Measurements from ENCODE around the gene MAP4K2. TPM values are rescaled to one million over a fixed set of nuclear protein-coding genes. Genes with fewer than 3 reads are reported as not detected.

The MAP4K2 gene
- total RNA-seq, 2 experiments from 2014 or later: 83.3 to 85.8 TPM

GRCh38 chr11:64804346-64805210, 1.6 kb upstream of the MAP4K2 start:
- Mint-ChIP-seq H3K36me3 (peaks cover 18% of the 10 kb centered on the region), H3K27me3 (no peaks in the 10 kb centered on the region), H3K4me1 (ENCODE audit: low read depth) (peaks cover 27% of the 10 kb centered on the region), H3K4me3 (peak overlapping the region; percentile 81), H3K9me3 (no peaks in the 10 kb centered on the region), H3K27ac (no peak overlapping the region)
- peak; percentile 26 for DNase-seq
- intact Hi-C loops (cut with micrococcal nuclease): no loop called here
- ChIA-PET POLR2A (interaction anchor here (1.2 kb wide), 1 partner anchor 26 kb away, joined by 4 read pairs; no protein-coding TSS in a partner anchor), CTCF (interaction anchor here (1.1 to 1.3 kb wide), 2 partner anchors 17 to 37 kb away, joined by 4 read pairs; no protein-coding TSS in a partner anchor)

- no peak for DNase-seq
- ChIA-PET CTCF (interaction anchor here (1.1 to 1.7 kb wide), 3 partner anchors 17 to 40 kb away, joined by 4 to 5 read pairs (median 4); partner anchors contain the start of gene CDC42BPG), POLR2A (interaction anchor here (1.2 kb wide), 1 partner anchor 25 kb away, joined by 4 read pairs; no protein-coding TSS in a partner anchor)
- intact Hi-C loops (cut with micrococcal nuclease): loop anchor here (2.0 kb wide), 1 partner anchor 25 kb away; the partner anchor contains the start of gene SF1
- Mint-ChIP-seq H3K4me3 (peak overlapping the region; percentile 81), H3K4me1 (ENCODE audit: low read depth) (peaks cover 22% of the 10 kb centered on the region), H3K27me3 (no peaks in the 10 kb centered on the region), H3K9me3 (no peaks in the 10 kb centered on the region), H3K27ac (peak overlapping the region; percentile 89), H3K36me3 (peaks cover 18% of the 10 kb centered on the region)
Measured at GRCh38 chr11:64803846-64804345, 882 bp upstream of the MAP4K2 start.

- H3K27ac Mint-ChIP-seq: peak overlapping the region; percentile 86
- peaks cover 21% of the 10 kb centered on the region for H3K4me1 Mint-ChIP-seq (ENCODE audit: low read depth)
- no peaks in the 10 kb centered on the region for H3K9me3 Mint-ChIP-seq
- intact Hi-C loops (cut with micrococcal nuclease): loop anchor here (2.0 kb wide), 1 partner anchor 24 kb away; the partner anchor contains the start of gene SF1
- ChIA-PET POLR2A (interaction anchor here (0.6 to 1.2 kb wide), 3 partner anchors 23 to 70 kb away, joined by 3 to 4 read pairs (median 4); no protein-coding TSS in a partner anchor), CTCF (interaction anchor here (0.7 to 1.7 kb wide), 6 partner anchors 10 to 91 kb away, joined by 3 to 6 read pairs (median 4); partner anchors contain the start of genes CDC42BPG, RASGRP2 and SF1)
- peak; percentile 67 for DNase-seq
- no peaks in the 10 kb centered on the region for H3K27me3 Mint-ChIP-seq
- H3K36me3 Mint-ChIP-seq: peaks cover 21% of the 10 kb centered on the region
- peak overlapping the region; percentile 82 for H3K4me3 Mint-ChIP-seq
Measured at GRCh38 chr11:64802370-64803157, 450 bp downstream of the MAP4K2 start.

GRCh38 chr11:64801561-64802369, 1.2 kb downstream of the MAP4K2 start:
- Mint-ChIP-seq H3K9me3 (no peaks in the 10 kb centered on the region), H3K27ac (peak overlapping the region; percentile 86), H3K36me3 (peaks cover 19% of the 10 kb centered on the region), H3K27me3 (no peaks in the 10 kb centered on the region), H3K4me1 (ENCODE audit: low read depth) (peaks cover 21% of the 10 kb centered on the region), H3K4me3 (peak overlapping the region; percentile 82)
- DNase-seq: peak; percentile 23
- CTCF ChIA-PET: interaction anchor here (0.6 to 1.5 kb wide), 3 partner anchors 14 to 92 kb away, joined by 3 to 6 read pairs (median 4); partner anchors contain the start of gene RASGRP2
- intact Hi-C loops (cut with micrococcal nuclease): loop anchor here (2.0 kb wide), 1 partner anchor 23 kb away; the partner anchor contains the start of gene SF1
- POLR2A ChIA-PET: interaction anchor here (0.9 kb wide), 1 partner anchor 23 kb away, joined by 4 read pairs; no protein-coding TSS in a partner anchor

GRCh38 chr11:64801158-64801464, 1.9 kb downstream of the MAP4K2 start:
- H3K27me3 Mint-ChIP-seq: no peaks in the 10 kb centered on the region
- POLR2A ChIA-PET: no interaction called here
- H3K4me1 Mint-ChIP-seq (ENCODE audit: low read depth): peaks cover 21% of the 10 kb centered on the region
- H3K9me3 Mint-ChIP-seq: no peaks in the 10 kb centered on the region
- H3K4me3 Mint-ChIP-seq: peak overlapping the region; percentile 82
- CTCF ChIA-PET: interaction anchor here (0.6 kb wide), 1 partner anchor 93 kb away, joined by 3 read pairs; no protein-coding TSS in a partner anchor
- intact Hi-C loops (cut with micrococcal nuclease): no loop called here
- H3K36me3 Mint-ChIP-seq: peaks cover 17% of the 10 kb centered on the region
- DNase-seq: no peak
- H3K27ac Mint-ChIP-seq: peak overlapping the region; percentile 86

GRCh38 chr11:64800303-64801157, 2.5 kb downstream of the MAP4K2 start:
- peaks cover 23% of the 10 kb centered on the region for H3K4me1 Mint-ChIP-seq (ENCODE audit: low read depth)
- no peaks in the 10 kb centered on the region for H3K9me3 Mint-ChIP-seq
- peak overlapping the region; percentile 51 for H3K27ac Mint-ChIP-seq
- ChIA-PET POLR2A (no interaction called here), CTCF (interaction anchor here (0.9 to 1.4 kb wide), 2 partner anchors 13 to 44 kb away, joined by 3 read pairs; partner anchors contain the start of gene CDC42BPG)
- peaks cover 18% of the 10 kb centered on the region for H3K36me3 Mint-ChIP-seq
- peak overlapping the region; percentile 82 for H3K4me3 Mint-ChIP-seq
- H3K27me3 Mint-ChIP-seq: no peaks in the 10 kb centered on the region
- DNase-seq: no peak
- intact Hi-C loops (cut with micrococcal nuclease): no loop called here

GRCh38 chr11:64799623-64800302, 3.3 kb downstream of the MAP4K2 start:
- intact Hi-C loops (cut with micrococcal nuclease): no loop called here
- Mint-ChIP-seq H3K9me3 (no peaks in the 10 kb centered on the region), H3K27me3 (no peaks in the 10 kb centered on the region), H3K4me1 (ENCODE audit: low read depth) (peaks cover 25% of the 10 kb centered on the region), H3K27ac (peak overlapping the region; percentile 25), H3K4me3 (no peak overlapping the region), H3K36me3 (peaks cover 17% of the 10 kb centered on the region)
- ChIA-PET POLR2A (no interaction called here), CTCF (interaction anchor here (0.9 to 1.4 kb wide), 2 partner anchors 12 to 45 kb away, joined by 3 read pairs; partner anchors contain the start of gene CDC42BPG)
- no peak for DNase-seq

- no peak overlapping the region for H3K4me3 Mint-ChIP-seq
- no peak for DNase-seq
- no peaks in the 10 kb centered on the region for H3K27me3 Mint-ChIP-seq
- intact Hi-C loops (cut with micrococcal nuclease): no loop called here
- POLR2A ChIA-PET: no interaction called here
- H3K36me3 Mint-ChIP-seq: peaks cover 17% of the 10 kb centered on the region
- peaks cover 27% of the 10 kb centered on the region for H3K4me1 Mint-ChIP-seq (ENCODE audit: low read depth)
- H3K27ac Mint-ChIP-seq: no peak overlapping the region
- CTCF ChIA-PET: interaction anchor here (0.9 to 1.4 kb wide), 2 partner anchors 11 to 45 kb away, joined by 3 read pairs; partner anchors contain the start of gene CDC42BPG
- H3K9me3 Mint-ChIP-seq: no peaks in the 10 kb centered on the region
Measured at GRCh38 chr11:64799256-64799622, 3.8 kb downstream of the MAP4K2 start.

GRCh38 chr11:64796757-64797541, 6.1 kb downstream of the MAP4K2 start:
- no peak for DNase-seq
- peaks cover 18% of the 10 kb centered on the region for H3K4me1 Mint-ChIP-seq (ENCODE audit: low read depth)
- H3K4me3 Mint-ChIP-seq: no peak overlapping the region
- CTCF ChIA-PET: interaction anchor here (0.5 to 1.3 kb wide), 2 partner anchors 9 to 15 kb away, joined by 3 read pairs; no protein-coding TSS in a partner anchor
- H3K36me3 Mint-ChIP-seq: peaks cover 17% of the 10 kb centered on the region
- H3K27ac Mint-ChIP-seq: no peak overlapping the region
- POLR2A ChIA-PET: interaction anchor here (1.3 kb wide), 1 partner anchor 18 kb away, joined by 3 read pairs; no protein-coding TSS in a partner anchor
- no peaks in the 10 kb centered on the region for H3K9me3 Mint-ChIP-seq
- intact Hi-C loops (cut with micrococcal nuclease): no loop called here
- H3K27me3 Mint-ChIP-seq: no peaks in the 10 kb centered on the region

Data from activated CD4-positive, alpha-beta memory T cell treated with anti-CD3 and anti-CD28 coated beads for 36 hours (primary cell).